ENCODE results near the gene NFXL1.
"Not testable (repeated sequence)": the region's sequence is repeated elsewhere in the genome, so short reads cannot be mapped to it uniquely, and the experiment has no call there.

NFXL1 gene

DNA sequence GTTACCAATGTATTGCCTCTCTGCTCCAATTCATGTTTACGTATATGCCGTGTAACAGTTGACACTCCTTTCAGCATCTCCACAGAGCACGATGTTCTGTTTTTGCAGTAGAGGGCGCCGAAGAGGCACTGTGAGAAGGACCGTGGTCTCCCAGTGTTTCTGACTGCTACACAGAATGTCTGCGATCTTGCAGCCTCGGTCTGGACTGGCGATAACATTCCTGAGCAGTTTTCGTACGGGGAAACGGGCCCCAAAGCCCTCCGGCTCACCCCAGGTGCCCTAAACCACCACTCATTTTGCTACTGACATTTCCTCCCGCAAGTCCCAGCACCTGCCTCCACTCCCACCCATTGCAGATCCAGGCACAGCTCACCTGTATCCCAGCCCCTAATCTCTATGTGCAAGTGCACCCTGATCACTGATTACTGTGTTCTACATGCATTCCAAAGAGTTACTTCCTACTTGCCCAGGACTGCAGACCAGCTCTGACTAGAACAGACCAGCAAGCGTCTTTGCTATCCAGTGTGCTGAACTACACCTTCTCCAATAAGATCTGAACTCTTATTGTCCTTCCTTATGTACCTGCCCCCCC is 12.4 kb upstream of the NFXL1 start:
- Histone ChIP-seq H3K4me1 (ENCODE audit: control insufficient read depth, low read length) (peaks cover 44% of the 10 kb centered on the region), H3K4me2 (ENCODE audit: low read length) (peak overlapping the region; percentile 62), H3K27ac (ENCODE audit: low read depth, low read length) (no peak overlapping the region), H3K27me3 (ENCODE audit: control insufficient read depth, low read length) (no peaks in the 10 kb centered on the region), H3K36me3 (ENCODE audit: control insufficient read depth, low read length) (no peaks in the 10 kb centered on the region; the same call in 1 of the 2 replicates), H3K4me3 (ENCODE audit: low read length) (peak overlapping the region; percentile 59), H4K20me1 (ENCODE audit: control insufficient read depth, insufficient read depth, low read depth, low read length) (no peaks in the 10 kb centered on the region), H3F3A (ENCODE audit: control insufficient read depth, insufficient read depth) (peaks cover 10% of the 10 kb centered on the region), H3K9me2 (replicated peaks; ENCODE audit: control insufficient read depth, low read length) (no peaks in the 10 kb centered on the region), H3K79me2 (ENCODE audit: control insufficient read depth, low read length) (no peaks in the 10 kb centered on the region), H3K9me3 (ENCODE audit: control insufficient read depth, insufficient read depth, low read length) (peaks cover 13% of the 10 kb centered on the region; the same call in 1 of the 2 replicates)
- TF ChIP-seq EZH2phosphoT487 (IDR thresholded peaks at IDR 0.05; ENCODE audit: borderline replicate concordance, low read length) = no peak
- TF ChIP-seq, protein P1, sequence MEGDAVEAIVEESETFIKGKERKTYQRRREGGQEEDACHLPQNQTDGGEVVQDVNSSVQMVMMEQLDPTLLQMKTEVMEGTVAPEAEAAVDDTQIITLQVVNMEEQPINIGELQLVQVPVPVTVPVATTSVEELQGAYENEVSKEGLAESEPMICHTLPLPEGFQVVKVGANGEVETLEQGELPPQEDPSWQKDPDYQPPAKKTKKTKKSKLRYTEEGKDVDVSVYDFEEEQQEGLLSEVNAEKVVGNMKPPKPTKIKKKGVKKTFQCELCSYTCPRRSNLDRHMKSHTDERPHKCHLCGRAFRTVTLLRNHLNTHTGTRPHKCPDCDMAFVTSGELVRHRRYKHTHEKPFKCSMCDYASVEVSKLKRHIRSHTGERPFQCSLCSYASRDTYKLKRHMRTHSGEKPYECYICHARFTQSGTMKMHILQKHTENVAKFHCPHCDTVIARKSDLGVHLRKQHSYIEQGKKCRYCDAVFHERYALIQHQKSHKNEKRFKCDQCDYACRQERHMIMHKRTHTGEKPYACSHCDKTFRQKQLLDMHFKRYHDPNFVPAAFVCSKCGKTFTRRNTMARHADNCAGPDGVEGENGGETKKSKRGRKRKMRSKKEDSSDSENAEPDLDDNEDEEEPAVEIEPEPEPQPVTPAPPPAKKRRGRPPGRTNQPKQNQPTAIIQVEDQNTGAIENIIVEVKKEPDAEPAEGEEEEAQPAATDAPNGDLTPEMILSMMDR (IDR thresholded peaks at IDR 0.05; ENCODE audit: low read depth, low read length, poor library complexity, severe bottlenecking) = peak; percentile 86

DNA sequence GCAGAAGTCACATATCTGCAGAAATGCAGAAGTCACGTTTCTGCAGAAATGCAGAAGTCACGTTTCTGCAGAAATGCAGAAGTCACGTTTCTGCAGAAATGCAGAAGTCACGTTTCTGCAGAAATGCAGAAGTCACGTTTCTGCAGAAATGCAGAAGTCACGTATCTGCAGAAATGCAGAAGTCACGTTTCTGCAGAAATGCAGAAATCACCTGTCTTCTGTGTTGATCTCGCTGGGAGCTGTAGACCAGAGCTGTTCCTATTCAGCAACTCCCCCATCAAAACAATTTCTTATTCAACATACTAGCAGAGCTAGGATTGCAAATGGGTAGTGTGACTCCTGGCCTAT is 8.9 kb upstream of the NFXL1 start:
- H3F3A ChIP-seq (ENCODE audit: control insufficient read depth, insufficient read depth); H3K27me3 ChIP-seq (ENCODE audit: control insufficient read depth, low read length); H4K20me1 ChIP-seq (ENCODE audit: control insufficient read depth, insufficient read depth, low read depth, low read length); H3K79me2 ChIP-seq (ENCODE audit: control insufficient read depth, low read length); H3K9me2 ChIP-seq (replicated peaks; ENCODE audit: control insufficient read depth, low read length); H3K36me3 ChIP-seq (ENCODE audit: control insufficient read depth, low read length): not testable (repeated sequence)
- Histone ChIP-seq H3K9me3 (ENCODE audit: control insufficient read depth, insufficient read depth, low read length) (peaks cover 13% of the 10 kb centered on the region; the same call in 1 of the 2 replicates), H3K27ac (ENCODE audit: low read depth, low read length) (peak overlapping the region; percentile 60), H3K4me2 (ENCODE audit: low read length) (peak overlapping the region; percentile 46), H3K4me1 (ENCODE audit: control insufficient read depth, low read length) (peaks cover 35% of the 10 kb centered on the region), H3K4me3 (ENCODE audit: low read length) (peak overlapping the region; percentile 46; the same call in 1 of the 2 replicates)

DNA sequence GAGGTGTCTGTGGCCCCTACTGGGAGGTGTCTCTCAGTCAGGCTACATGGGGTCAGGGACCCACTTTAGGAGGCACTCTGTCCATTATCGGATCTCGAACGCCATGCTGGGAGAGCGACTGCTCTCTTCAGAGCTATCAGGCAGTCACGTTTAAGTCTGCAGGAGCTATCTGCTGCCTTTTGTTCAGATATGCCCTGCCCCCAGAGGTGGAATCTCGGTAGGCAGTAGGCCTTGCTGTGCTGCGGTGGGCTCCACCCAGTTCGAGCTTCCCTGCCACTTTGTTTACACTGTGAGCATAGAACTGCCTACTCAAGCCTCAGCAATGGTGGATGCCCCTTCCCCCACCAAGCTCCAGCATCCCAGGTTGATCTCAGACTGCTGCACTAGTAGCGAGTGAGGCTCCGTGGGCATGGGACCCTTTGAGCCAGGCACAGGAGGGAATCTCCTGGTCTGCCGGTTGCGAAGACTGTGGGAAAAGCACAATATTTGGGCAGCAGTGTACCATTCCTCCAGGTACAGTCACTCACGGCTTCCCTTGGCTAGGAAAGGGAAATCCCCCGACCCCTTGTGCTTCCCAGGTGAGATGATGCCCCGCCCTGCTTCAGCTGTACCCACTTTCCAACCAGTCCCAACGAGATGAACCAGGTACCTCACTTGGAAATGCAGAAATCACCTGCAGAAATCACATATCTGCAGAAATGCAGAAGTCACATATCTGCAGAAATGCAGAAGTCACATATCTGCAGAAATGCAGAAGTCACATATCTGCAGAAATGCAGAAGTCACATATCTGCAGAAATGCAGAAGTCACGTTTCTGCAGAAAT is 8.3 kb upstream of the NFXL1 start:
- H4K20me1 ChIP-seq (ENCODE audit: control insufficient read depth, insufficient read depth, low read depth, low read length); H3K4me3 ChIP-seq (ENCODE audit: low read length); H3K27me3 ChIP-seq (ENCODE audit: control insufficient read depth, low read length); H3F3A ChIP-seq (ENCODE audit: control insufficient read depth, insufficient read depth); H3K4me2 ChIP-seq (ENCODE audit: low read length); H3K79me2 ChIP-seq (ENCODE audit: control insufficient read depth, low read length); H3K9me2 ChIP-seq (replicated peaks; ENCODE audit: control insufficient read depth, low read length); H3K36me3 ChIP-seq (ENCODE audit: control insufficient read depth, low read length); H3K27ac ChIP-seq (ENCODE audit: low read depth, low read length): not testable (repeated sequence)
- peaks cover 35% of the 10 kb centered on the region for H3K4me1 ChIP-seq (ENCODE audit: control insufficient read depth, low read length)
- peaks cover 13% of the 10 kb centered on the region; the same call in 1 of the 2 replicates for H3K9me3 ChIP-seq (ENCODE audit: control insufficient read depth, insufficient read depth, low read length)

DNA sequence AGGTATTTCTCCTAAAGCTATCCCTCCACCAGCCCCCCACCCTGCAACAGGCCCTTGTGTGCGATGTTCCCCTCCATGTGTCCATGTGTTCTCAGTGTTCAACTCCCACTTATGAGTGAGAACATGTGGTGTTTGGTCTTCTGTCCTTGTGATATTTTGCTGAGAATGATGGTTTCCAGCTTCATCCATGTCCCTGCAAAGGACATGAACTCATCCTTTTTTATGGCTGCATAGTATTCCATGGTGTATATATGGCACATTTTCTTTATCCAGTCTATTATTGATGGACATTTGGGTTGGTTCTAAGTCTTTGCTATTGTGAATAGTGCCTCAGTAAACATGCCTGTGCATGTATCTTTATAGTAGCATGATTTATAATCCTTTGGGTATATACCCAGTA is 2.8 kb upstream of the NFXL1 start:
- not testable (repeated sequence) for H3K4me2 ChIP-seq (ENCODE audit: low read length); H3K27ac ChIP-seq (ENCODE audit: low read depth, low read length); H3K4me3 ChIP-seq (ENCODE audit: low read length); H3K36me3 ChIP-seq (ENCODE audit: control insufficient read depth, low read length); H3K9me2 ChIP-seq (replicated peaks; ENCODE audit: control insufficient read depth, low read length); H3K9me3 ChIP-seq (ENCODE audit: control insufficient read depth, insufficient read depth, low read length); H3K27me3 ChIP-seq (ENCODE audit: control insufficient read depth, low read length); H4K20me1 ChIP-seq (ENCODE audit: control insufficient read depth, insufficient read depth, low read depth, low read length); H3F3A ChIP-seq (ENCODE audit: control insufficient read depth, insufficient read depth)
- peaks cover 21% of the 10 kb centered on the region for H3K79me2 ChIP-seq (ENCODE audit: control insufficient read depth, low read length)
- peaks cover 24% of the 10 kb centered on the region for H3K4me1 ChIP-seq (ENCODE audit: control insufficient read depth, low read length)

Data from DOHH2 (cell line).